OCI-LY7 (cell line): Measurements from ENCODE around the gene KRT83. TPM values are rescaled to one million over a fixed set of nuclear protein-coding genes. Genes with fewer than 3 reads are reported as not detected.

ENCODE experiments used
- BruUV-seq: library from RNA; stranded (reverse); fragments of 400-500 nt; replicated peaks from 2 replicates; lab custom pipeline; 2021; lab: Mats Ljungman, UMichigan
- CTCF ChIA-PET: fragments of 300-600 bp; sonication (Branson Sonifier 250); formaldehyde crosslinking; loops from one replicate; lab custom pipeline; 2022; ENCODE audit warnings: antibody characterized with exemption; ENCODE audit not compliant: unreplicated experiment; lab: Charles Lee
- POLR2A ChIA-PET: fragments of 300-600 bp; sonication (Branson Sonifier 250); formaldehyde crosslinking; loops from one replicate; lab custom pipeline; 2022; ENCODE audit warnings: antibody characterized with exemption; lab: Charles Lee
- DNase-seq: peaks from one replicate; pipeline ENCODE4 v3.0.0-alpha.2; 2015; ENCODE audit warnings: low spot score
- H2AFZ ChIP-seq: fragments of 200-600 bp; sonication (generic), shearing (Covaris generic); 2 replicates; pipeline ENCODE4 v1.6.1; 2014; ENCODE audit warnings: mild to moderate bottlenecking, antibody characterized with exemption, low read length, moderate library complexity
- H3K27ac ChIP-seq: fragments of 200-600 bp; sonication (generic); 2 replicates; pipeline ENCODE4 v1.5.1; 2014; ENCODE audit warnings: mixed run types, low read depth, mild to moderate bottlenecking, moderate library complexity, low read length, inconsistent platforms; ENCODE audit not compliant: poor library complexity, severe bottlenecking
- H3K36me3 ChIP-seq: fragments of 200-600 bp; sonication (generic); 2 replicates; pipeline ENCODE4 v1.6.1; 2014; ENCODE audit warnings: mild to moderate bottlenecking, antibody characterized with exemption, low read length, moderate library complexity, mixed read lengths; ENCODE audit not compliant: insufficient read depth
- H3K4me1 ChIP-seq: fragments of 200-600 bp; sonication (generic); 2 replicates; pipeline ENCODE4 v1.5.1; 2014; ENCODE audit warnings: mild to moderate bottlenecking, low read length; ENCODE audit not compliant: insufficient read depth, poor library complexity, severe bottlenecking
- H3K4me2 ChIP-seq: fragments of 200-600 bp; sonication (generic); 2 replicates; pipeline ENCODE4 v1.6.1; 2014; ENCODE audit warnings: mild to moderate bottlenecking, low read length
- H3K4me3 ChIP-seq: fragments of 200-600 bp; sonication (generic); 2 replicates; pipeline ENCODE4 v1.5.1; 2014; ENCODE audit warnings: mild to moderate bottlenecking, low read depth, low read length; ENCODE audit not compliant: poor library complexity, severe bottlenecking
- H3K79me2 ChIP-seq: fragments of 200-600 bp; sonication (generic); 2 replicates; pipeline ENCODE4 v1.6.1; 2016; ENCODE audit warnings: low read depth, mild to moderate bottlenecking, low read length, moderate library complexity, mixed read lengths; ENCODE audit not compliant: insufficient read depth
- H3K9me2 ChIP-seq: fragments of 200-600 bp; sonication (generic); 2 replicates; pipeline ENCODE4 v1.6.1; 2016; ENCODE audit warnings: mild to moderate bottlenecking, low read length, mixed read lengths; ENCODE audit not compliant: insufficient read depth
- H3K9me3 ChIP-seq: fragments of 200-600 bp; sonication (generic); 2 replicates; pipeline ENCODE4 v1.6.1; 2014; ENCODE audit warnings: mild to moderate bottlenecking, mixed run types, low read length, mixed read lengths
- H4K20me1 ChIP-seq: fragments of 200-600 bp; sonication (generic); 2 replicates; pipeline ENCODE4 v1.6.1; 2014; ENCODE audit warnings: mild to moderate bottlenecking, antibody characterized with exemption, low read length, moderate library complexity, mixed read lengths; ENCODE audit not compliant: insufficient read depth
- EZH2phosphoT487 ChIP-seq: fragments of 200-600 bp; sonication (generic); IDR thresholded peaks from 2 replicates; pipeline ENCODE4 v1.6.1; 2018; ENCODE audit warnings: low read depth, borderline replicate concordance, mild to moderate bottlenecking, mixed run types, antibody characterized with exemption, low read length, moderate library complexity, mixed read lengths
- intact Hi-C: fragments of 100-400 bp; cut with micrococcal nuclease; formaldehyde crosslinking; loops from one replicate; pipeline ENCODE4 v1.10.0; 2022; ENCODE audit not compliant: unreplicated experiment
- total RNA-seq, 2 experiments: library from RNA; depleted of rRNA in 1 of 2; stranded (reverse); fragments of >200 nt in 1 of 2; shearing (Covaris generic) in 1 of 2; gene quantifications; 2 replicates each; pipeline ENCODE4 v1.2.3, GENCODE V29; 2014 to 2022
- TF ChIP-seq, protein P1 (sequence below): fragments of 200-600 bp; sonication (generic); conservative IDR thresholded peaks from 2 replicates; pipeline ENCODE4 v1.5.1; 2014; ENCODE audit warnings: mild to moderate bottlenecking, antibody characterized with exemption, low read length, moderate library complexity, mixed read lengths

The KRT83 gene
- total RNA-seq, 2 experiments from 2014 or later: not detected

DNA sequence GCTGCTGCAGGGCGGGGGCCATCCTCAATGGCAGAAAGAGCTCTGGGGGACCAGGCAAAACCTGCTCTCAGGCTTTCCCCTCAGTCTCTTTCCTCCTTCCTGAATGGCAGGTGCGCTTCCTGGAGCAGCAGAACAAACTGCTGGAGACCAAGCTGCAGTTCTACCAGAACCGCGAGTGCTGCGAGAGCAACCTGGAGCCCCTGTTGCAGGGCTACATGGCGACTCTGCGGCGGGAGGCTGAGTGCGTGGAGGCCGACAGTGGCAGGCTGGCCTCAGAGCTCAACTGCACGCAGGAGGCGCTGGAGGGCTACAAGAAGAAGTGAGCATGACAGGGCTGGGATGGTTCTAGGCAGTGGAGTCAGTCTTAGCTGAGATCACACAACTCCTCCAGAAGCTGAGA is 22.9 kb upstream of the KRT83 start:
- no peaks in the 10 kb centered on the region for H3K9me2 ChIP-seq
- intact Hi-C loops: no loop called here
- CTCF ChIA-PET: no interaction called here
- DNase-seq: no peak
- no peaks in the 10 kb centered on the region for H4K20me1 ChIP-seq
- no peak overlapping the region for H2AFZ ChIP-seq
- H3K79me2 ChIP-seq: no peaks in the 10 kb centered on the region
- H3K4me1 ChIP-seq: no peaks in the 10 kb centered on the region
- H3K9me3 ChIP-seq: no peaks in the 10 kb centered on the region
- no peak overlapping the region for H3K4me3 ChIP-seq
- POLR2A ChIA-PET: no interaction called here
- H3K4me2 ChIP-seq: no peak overlapping the region
- H3K27ac ChIP-seq: no peak overlapping the region
- TF ChIP-seq, protein P1, sequence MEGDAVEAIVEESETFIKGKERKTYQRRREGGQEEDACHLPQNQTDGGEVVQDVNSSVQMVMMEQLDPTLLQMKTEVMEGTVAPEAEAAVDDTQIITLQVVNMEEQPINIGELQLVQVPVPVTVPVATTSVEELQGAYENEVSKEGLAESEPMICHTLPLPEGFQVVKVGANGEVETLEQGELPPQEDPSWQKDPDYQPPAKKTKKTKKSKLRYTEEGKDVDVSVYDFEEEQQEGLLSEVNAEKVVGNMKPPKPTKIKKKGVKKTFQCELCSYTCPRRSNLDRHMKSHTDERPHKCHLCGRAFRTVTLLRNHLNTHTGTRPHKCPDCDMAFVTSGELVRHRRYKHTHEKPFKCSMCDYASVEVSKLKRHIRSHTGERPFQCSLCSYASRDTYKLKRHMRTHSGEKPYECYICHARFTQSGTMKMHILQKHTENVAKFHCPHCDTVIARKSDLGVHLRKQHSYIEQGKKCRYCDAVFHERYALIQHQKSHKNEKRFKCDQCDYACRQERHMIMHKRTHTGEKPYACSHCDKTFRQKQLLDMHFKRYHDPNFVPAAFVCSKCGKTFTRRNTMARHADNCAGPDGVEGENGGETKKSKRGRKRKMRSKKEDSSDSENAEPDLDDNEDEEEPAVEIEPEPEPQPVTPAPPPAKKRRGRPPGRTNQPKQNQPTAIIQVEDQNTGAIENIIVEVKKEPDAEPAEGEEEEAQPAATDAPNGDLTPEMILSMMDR: no peak
- no peak for TF ChIP-seq EZH2phosphoT487
- BruUV-seq: no TSS peak
- no peaks in the 10 kb centered on the region for H3K36me3 ChIP-seq

DNA sequence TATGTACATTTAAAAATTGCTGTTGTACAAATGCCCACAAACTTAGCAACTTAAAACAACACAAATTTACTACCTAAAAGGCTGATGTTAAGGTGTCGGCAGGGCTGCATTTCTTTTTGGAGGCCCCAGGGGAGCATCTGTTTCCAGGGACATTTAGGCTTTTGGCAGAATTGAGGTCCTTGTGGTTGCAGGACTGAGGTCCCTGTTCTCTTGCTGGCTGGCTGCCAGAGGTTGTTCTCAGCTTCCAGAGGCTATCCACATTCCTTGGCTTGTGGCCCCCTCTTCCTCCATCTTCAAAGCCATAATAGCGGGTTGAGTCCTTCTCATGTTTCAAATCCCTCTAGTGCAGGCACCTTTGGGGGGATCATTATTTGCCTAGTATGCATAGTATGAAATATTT is 22.4 kb upstream of the KRT83 start:
- Histone ChIP-seq H3K36me3 (no peaks in the 10 kb centered on the region), H3K4me3 (no peak overlapping the region), H3K79me2 (no peaks in the 10 kb centered on the region), H3K4me1 (no peaks in the 10 kb centered on the region), H3K27ac (no peak overlapping the region), H2AFZ (no peak overlapping the region), H3K9me3 (no peaks in the 10 kb centered on the region), H3K4me2 (no peak overlapping the region), H4K20me1 (no peaks in the 10 kb centered on the region), H3K9me2 (no peaks in the 10 kb centered on the region)
- intact Hi-C loops: no loop called here
- CTCF ChIA-PET: no interaction called here
- no peak for DNase-seq
- TF ChIP-seq, protein P1: no peak
- no peak for TF ChIP-seq EZH2phosphoT487
- BruUV-seq: no TSS peak
- POLR2A ChIA-PET: no interaction called here

- CTCF ChIA-PET: no interaction called here
- Histone ChIP-seq H3K27ac (no peak overlapping the region), H3K4me2 (no peak overlapping the region), H3K36me3 (no peaks in the 10 kb centered on the region), H2AFZ (no peak overlapping the region), H4K20me1 (no peaks in the 10 kb centered on the region), H3K9me3 (no peaks in the 10 kb centered on the region), H3K4me3 (no peak overlapping the region), H3K9me2 (no peaks in the 10 kb centered on the region), H3K4me1 (no peaks in the 10 kb centered on the region), H3K79me2 (no peaks in the 10 kb centered on the region)
- BruUV-seq: no TSS peak
- no peak for TF ChIP-seq EZH2phosphoT487
- TF ChIP-seq, protein P1: no peak
- POLR2A ChIA-PET: no interaction called here
- intact Hi-C loops: no loop called here
- no peak for DNase-seq
These were observed 21.7 kb upstream of the KRT83 start for GRCh38 chr12:52342781-52343490.
